ENCODE measurements around the gene KCNQ2.

GRCh38 chr20:63518946-63519667 lies 46.7 kb upstream of the KCNQ2 start:
- no peak for TF ChIP-seq CTCF (IDR thresholded peaks at IDR 0.05; ENCODE audit: low read depth, low read length, poor library complexity, severe bottlenecking)
- no peak for TF ChIP-seq EZH2phosphoT487 (IDR thresholded peaks at IDR 0.05; ENCODE audit: borderline replicate concordance, low read length)
